H1 (cell line): ENCODE data around the gene RALGAPA2. TPM values are rescaled to one million over a fixed set of nuclear protein-coding genes. Genes with fewer than 3 reads are reported as not detected.

Source experiments
- CTCF ChIA-PET: fragments of 300-600 bp; sonication (Branson Sonifier 250); formaldehyde crosslinking; loops from one replicate; lab custom pipeline; 2021; ENCODE audit not compliant: partially characterized antibody; lab: Charles Lee
- POLR2A ChIA-PET: fragments of 300-600 bp; sonication (Branson Sonifier 250); formaldehyde crosslinking; loops from one replicate; lab custom pipeline; 2021; ENCODE audit warnings: inconsistent platforms; ENCODE audit not compliant: partially characterized antibody; lab: Charles Lee
- DNase-seq, 2 experiments: peaks; one replicate each; pipeline versions ENCODE4 v3.0.0 to v3.0.0-alpha.2; 2010 to 2022; ENCODE audit warnings: low spot score in 2 of 2, low read depth in 1 of 2, mixed read lengths in 1 of 2
- FAIRE-seq: peaks from 2 replicates; lab custom pipeline; 2011; peaks lifted over from hg19 to GRCh38; lab: Jason Lieb, UNC
- H2AFZ ChIP-seq: 2 replicates; pipeline ENCODE4 v1.8.1; 2012; ENCODE audit warnings: low read length, inconsistent platforms
- H2AK5ac ChIP-seq: 2 replicates; pipeline ENCODE4 v1.6.1; 2013; ENCODE audit warnings: low read depth, low read length
- H2BK120ac ChIP-seq: replicated peaks from 2 replicates; pipeline ENCODE3; 2013; ENCODE audit warnings: low read depth, low read length, inconsistent platforms
- H2BK12ac ChIP-seq: 2 replicates; pipeline ENCODE4 v1.6.1; 2013; ENCODE audit warnings: low read depth, low read length
- H2BK15ac ChIP-seq: 2 replicates; pipeline ENCODE4 v1.6.1; 2013; ENCODE audit warnings: low read length
- H2BK20ac ChIP-seq: 2 replicates; pipeline ENCODE4 v1.6.1; 2013; ENCODE audit warnings: low read length
- H2BK5ac ChIP-seq: 2 replicates; pipeline ENCODE4 v1.6.1; 2013; ENCODE audit warnings: low read depth, low read length
- H3K14ac ChIP-seq: 2 replicates; pipeline ENCODE4 v1.6.1; 2013; ENCODE audit warnings: inconsistent platforms; ENCODE audit not compliant: insufficient read length
- H3K18ac ChIP-seq: 2 replicates; pipeline ENCODE4 v1.6.1; 2013; ENCODE audit warnings: low read length; ENCODE audit errors: extremely low read depth
- H3K23ac ChIP-seq: 2 replicates; pipeline ENCODE4 v1.6.1; 2013; ENCODE audit warnings: inconsistent platforms; ENCODE audit not compliant: insufficient read length
- H3K23me2 ChIP-seq: 2 replicates; pipeline ENCODE4 v1.6.1; 2013; ENCODE audit warnings: low read depth, low read length
- H3K27ac ChIP-seq: 2 replicates; pipeline ENCODE4 v1.6.1; 2011; ENCODE audit warnings: low read depth, low read length, inconsistent platforms
- H3K27me3 ChIP-seq, 4 experiments: replicated peaks in 1 of 4; 1 replicate in 1 of 4; 2 replicates in 3 of 4; pipeline versions ENCODE4 v1.6.1 to v1.8.1; 2011 to 2013; ENCODE audit warnings: low read length in 3 of 4, mild to moderate bottlenecking in 3 of 4, inconsistent platforms in 2 of 4, mixed read lengths in 2 of 4, moderate library complexity in 1 of 4; ENCODE audit not compliant: control insufficient read depth in 3 of 4, insufficient read depth in 3 of 4; ENCODE audit errors: extremely low read depth in 1 of 4
- H3K36me3 ChIP-seq, 4 experiments: 2 replicates each; pipeline versions ENCODE4 v1.6.1 to v1.8.1; 2011 to 2013; ENCODE audit warnings: mild to moderate bottlenecking in 4 of 4, low read length in 3 of 4, moderate library complexity in 2 of 4, control low read depth in 1 of 4, inconsistent platforms in 1 of 4; ENCODE audit not compliant: insufficient read depth in 4 of 4, control insufficient read depth in 2 of 4
- H3K4ac ChIP-seq: replicated peaks from 2 replicates; pipeline ENCODE3; 2013; ENCODE audit warnings: low read length, low read depth, mixed read lengths, inconsistent platforms; ENCODE audit not compliant: insufficient read length
- H3K4me1 ChIP-seq, 4 experiments: replicated peaks in 1 of 4; 1 replicate in 1 of 4; 2 replicates in 3 of 4; pipeline versions ENCODE4 v1.6.1 to v1.8.1; 2011 to 2013; ENCODE audit warnings: low read length in 3 of 4, inconsistent platforms in 2 of 4, mixed read lengths in 1 of 4; ENCODE audit not compliant: insufficient read depth in 4 of 4, control insufficient read depth in 3 of 4
- H3K4me2 ChIP-seq, 2 experiments: 2 replicates each; pipeline versions ENCODE4 v1.6.1 to v1.8.1; 2011 to 2013; ENCODE audit warnings: low read depth in 2 of 2, low read length in 2 of 2, control low read depth in 1 of 2, inconsistent platforms in 1 of 2, mild to moderate bottlenecking in 1 of 2; ENCODE audit not compliant: insufficient read depth in 1 of 2
- H3K4me3 ChIP-seq, 4 experiments: fragments of 200-600, 300-600 bp in 1 of 4; sonication (generic), shearing (Covaris generic), sonication (Bioruptor Twin) in 1 of 4; 2 replicates each; pipeline versions ENCODE4 v1.5.1 to v1.8.1; 2011 to 2016; ENCODE audit warnings: low read length in 4 of 4, low read depth in 3 of 4, control low read depth in 2 of 4, inconsistent platforms in 2 of 4, mild to moderate bottlenecking in 2 of 4, mixed read lengths in 1 of 4, moderate library complexity in 1 of 4; ENCODE audit not compliant: insufficient read depth in 2 of 4; ENCODE audit errors: extremely low read depth in 1 of 4
- H3K56ac ChIP-seq: replicated peaks from 2 replicates; pipeline ENCODE3; 2013; ENCODE audit warnings: low read depth, mild to moderate bottlenecking, mixed read lengths, low read length, inconsistent platforms; ENCODE audit not compliant: insufficient read length
- H3K79me1 ChIP-seq: 2 replicates; pipeline ENCODE4 v1.6.1; 2013; ENCODE audit warnings: low read depth, low read length, control low read depth
- H3K79me2 ChIP-seq, 2 experiments: 2 replicates each; pipeline versions ENCODE4 v1.6.1 to v1.8.1; 2012 to 2013; ENCODE audit warnings: low read length in 2 of 2, mild to moderate bottlenecking in 2 of 2, inconsistent platforms in 1 of 2; ENCODE audit not compliant: insufficient read depth in 2 of 2, control insufficient read depth in 1 of 2
- H3K9ac ChIP-seq, 4 experiments: replicated peaks in 1 of 4; 1 replicate in 1 of 4; 2 replicates in 3 of 4; pipeline versions ENCODE4 v1.6.1 to v1.8.1; 2011 to 2013; ENCODE audit warnings: low read depth in 3 of 4, low read length in 3 of 4, control low read depth in 2 of 4, mild to moderate bottlenecking in 2 of 4, moderate library complexity in 2 of 4, inconsistent platforms in 1 of 4; ENCODE audit errors: extremely low read depth in 1 of 4
- H3K9me3 ChIP-seq, 2 experiments: 2 replicates each; pipeline versions ENCODE4 v1.6.1 to v1.8.1; 2012 to 2013; ENCODE audit warnings: mild to moderate bottlenecking in 2 of 2, moderate library complexity in 2 of 2, control low read depth in 1 of 2, inconsistent platforms in 1 of 2, low read depth in 1 of 2, low read length in 1 of 2, mixed read lengths in 1 of 2; ENCODE audit not compliant: insufficient read depth in 2 of 2
- H4K20me1 ChIP-seq, 2 experiments: replicated peaks in 1 of 2; 2 replicates each; pipeline versions ENCODE3 to v1.8.1; 2011 to 2013; ENCODE audit warnings: inconsistent platforms in 2 of 2, low read length in 2 of 2, mild to moderate bottlenecking in 1 of 2; ENCODE audit not compliant: insufficient read depth in 2 of 2, control insufficient read depth in 1 of 2
- H4K5ac ChIP-seq: 2 replicates; pipeline ENCODE4 v1.6.1; 2013; ENCODE audit warnings: low read length, low read depth, mixed read lengths, inconsistent platforms; ENCODE audit not compliant: insufficient read length
- H4K8ac ChIP-seq: 2 replicates; pipeline ENCODE4 v1.8.0; 2013; ENCODE audit warnings: mild to moderate bottlenecking, moderate library complexity, low read length, inconsistent platforms; ENCODE audit not compliant: insufficient read depth; ENCODE audit errors: extremely low read depth
- H4K91ac ChIP-seq: replicated peaks from 2 replicates; pipeline ENCODE3; 2013; ENCODE audit warnings: low read length, mixed read lengths, inconsistent platforms; ENCODE audit not compliant: insufficient read length
- EZH2 ChIP-seq: fragments of 200-600 bp; sonication (generic); IDR thresholded peaks from 2 replicates; pipeline ENCODE4 v1.7.1; 2012; ENCODE audit warnings: low read depth, mild to moderate bottlenecking, moderate library complexity, low read length, inconsistent platforms; ENCODE audit not compliant: severe bottlenecking
- SUZ12 ChIP-seq: fragments of 200-600 bp; sonication (generic); IDR thresholded peaks from 2 replicates; pipeline ENCODE4 v1.6.1; 2012; ENCODE audit warnings: mild to moderate bottlenecking, inconsistent platforms, low read length, moderate library complexity, mixed read lengths
- TEAD4 ChIP-seq: IDR thresholded peaks from 2 replicates; pipeline ENCODE4 v1.6.1; 2012; ENCODE audit warnings: low read depth, low read length, inconsistent platforms, mixed read lengths
- USF2 ChIP-seq: IDR thresholded peaks from 2 replicates; pipeline ENCODE4 v1.6.1; 2011; ENCODE audit warnings: low read length, improper control_type of control experiment
- WGBS, 2 experiments: shearing (Covaris generic) in 1 of 2; methylation state at CpG; one replicate each; pipeline versions ENCODE4 v1.1.6 to v1.1.7; 2013 to 2015; ENCODE audit warnings: low lambda C conversion rate in 2 of 2, mixed read lengths in 2 of 2, inconsistent platforms in 1 of 2, low coverage in 1 of 2, missing lambda C conversion rate in 1 of 2; ENCODE audit not compliant: insufficient replicate concordance in 2 of 2, insufficient coverage in 1 of 2, insufficient read length in 1 of 2; ENCODE audit errors: extremely low coverage in 1 of 2, missing lambda C conversion rate in 1 of 2; 5-methylcytosine and 5-hydroxymethylcytosine counted together
- polyA plus RNA-seq, 7 experiments: library from polyadenylated mRNA; depleted of rRNA in 3 of 7; stranded (reverse) in 5 of 7; unstranded in 2 of 7; fragments of >200 nt in 5 of 7; fragments of 200-250 nt in 2 of 7; gene quantifications; 1 replicate in 5 of 7; 2 replicates in 1 of 7; 4 replicates in 1 of 7; pipeline versions ENCODE4 v1.2.1 to v1.2.3, GENCODE V29; 2011 to 2013; ENCODE audit warnings: missing spikeins in 2 of 7, mixed read lengths in 2 of 7
- total RNA-seq: library from RNA; stranded (reverse); fragmentation: NEBNext Ultra II Directional; extraction: Animal tissue kit (Norgen Biotek cat#: 25700); gene quantifications from 2 replicates; pipeline ENCODE4 v1.2.1, GENCODE V29; 2021

RALGAPA2 gene
- total and polyA plus RNA-seq, 2 of the 8 experiments (the other 6 are each of a cell fraction or from before 2014, with no cell fraction given), result 5.1 to 25.5 TPM

GRCh38 chr20:20487811-20488210, 224.6 kb downstream of the RALGAPA2 start:
- Histone ChIP-seq H3K27me3 (no peaks in the 10 kb centered on the region), H2BK15ac (no peak overlapping the region), H3K27ac (no peak overlapping the region), H2AFZ (no peak overlapping the region), H2BK120ac (no peak overlapping the region), H2BK12ac (no peak overlapping the region), H3K23me2 (no peaks in the 10 kb centered on the region), H3K4me2 (no peak overlapping the region), H3K79me2 (no peaks in the 10 kb centered on the region), H3K36me3 (no peaks in the 10 kb centered on the region), H3K9me3 (no peaks in the 10 kb centered on the region), H3K18ac (no peak overlapping the region), H2BK20ac (no peak overlapping the region), H4K91ac (no peak overlapping the region), H3K56ac (no peak overlapping the region), H2AK5ac (no peak overlapping the region), H3K14ac (no peak overlapping the region), H3K4me1 (peaks cover 0 to 10% (median 7%) of the 10 kb centered on the region in 4 experiments; a peak in 5 of 7 replicates), H4K8ac (no peak overlapping the region), H3K9ac (no peak overlapping the region), H3K4ac (no peak overlapping the region), H4K5ac (no peak overlapping the region), H2BK5ac (no peak overlapping the region), H3K4me3 (no peak overlapping the region)
- CTCF ChIA-PET, result interaction anchor here (0.5 to 2.0 kb wide), 5 partner anchors 11 to 1232 kb away, joined by 3 to 4 read pairs (median 3); no protein-coding TSS in a partner anchor
- no peak for DNase-seq
- TF ChIP-seq EZH2, result no peak
- no peak for TF ChIP-seq SUZ12
- no peak for TF ChIP-seq USF2
- TF ChIP-seq TEAD4, result no peak
- TF ChIP-seq, all 59 proteins: peak for 0
- Histone ChIP-seq H3K79me1 (no peaks in the 10 kb centered on the region), H4K20me1 (no peaks in the 10 kb centered on the region), H3K23ac (no peak overlapping the region)
- 89% methylated on average over 5 of the region's 5 CpGs; no CpG with 5 or more reads in 1 of the 2 experiments for WGBS, 2 experiments
- no peak for FAIRE-seq
- POLR2A ChIA-PET, result no interaction called here
